Sigmoid colon (tissue), 4 donors: Measurements from ENCODE around the gene FAM53C.

Source experiments
- EP300 ChIP-seq, 4 donors: sonication (generic); formaldehyde crosslinking; IDR thresholded peaks; one replicate each; pipeline ENCODE4 v1.6.1; 2017; ENCODE audit warnings: antibody characterized with exemption in 4 of 4
- POLR2A ChIP-seq, 2 donors: fragments of 450-650 bp; IDR thresholded peaks; one replicate each; pipeline ENCODE4 v1.6.1; 2016; ENCODE audit warnings: antibody characterized with exemption in 2 of 2, mild to moderate bottlenecking in 2 of 2, moderate library complexity in 2 of 2
- TF ChIP-seq, protein P1 (sequence below), 4 experiments: fragments of 450-650 bp in 3 of 4; fragments of 200-600 bp in 1 of 4; IDR thresholded peaks; one replicate each; pipeline ENCODE4 v1.5.1; 2016 to 2019; ENCODE audit warnings: antibody characterized with exemption in 4 of 4, mild to moderate bottlenecking in 3 of 4, moderate library complexity in 2 of 4

DNA sequence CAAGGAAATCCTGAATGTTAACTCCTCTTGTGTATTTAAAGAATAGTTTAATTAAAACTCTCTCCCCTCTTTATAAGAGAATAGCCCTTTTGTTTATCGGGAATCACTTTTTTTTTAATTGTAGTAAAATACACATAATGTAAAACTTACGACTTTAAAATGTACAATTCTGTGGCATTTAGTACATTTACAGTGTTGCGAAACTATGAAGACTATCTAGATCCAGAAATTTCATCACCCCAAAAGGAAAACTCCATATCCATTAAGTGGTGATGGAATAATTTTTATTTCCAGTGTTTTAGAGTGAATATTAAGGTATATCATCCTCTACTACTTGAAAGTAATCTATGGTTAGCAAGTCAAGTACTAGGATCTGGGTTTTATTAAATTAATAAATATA, 51.3 kb downstream of the FAM53C start:
- TF ChIP-seq, protein P1, sequence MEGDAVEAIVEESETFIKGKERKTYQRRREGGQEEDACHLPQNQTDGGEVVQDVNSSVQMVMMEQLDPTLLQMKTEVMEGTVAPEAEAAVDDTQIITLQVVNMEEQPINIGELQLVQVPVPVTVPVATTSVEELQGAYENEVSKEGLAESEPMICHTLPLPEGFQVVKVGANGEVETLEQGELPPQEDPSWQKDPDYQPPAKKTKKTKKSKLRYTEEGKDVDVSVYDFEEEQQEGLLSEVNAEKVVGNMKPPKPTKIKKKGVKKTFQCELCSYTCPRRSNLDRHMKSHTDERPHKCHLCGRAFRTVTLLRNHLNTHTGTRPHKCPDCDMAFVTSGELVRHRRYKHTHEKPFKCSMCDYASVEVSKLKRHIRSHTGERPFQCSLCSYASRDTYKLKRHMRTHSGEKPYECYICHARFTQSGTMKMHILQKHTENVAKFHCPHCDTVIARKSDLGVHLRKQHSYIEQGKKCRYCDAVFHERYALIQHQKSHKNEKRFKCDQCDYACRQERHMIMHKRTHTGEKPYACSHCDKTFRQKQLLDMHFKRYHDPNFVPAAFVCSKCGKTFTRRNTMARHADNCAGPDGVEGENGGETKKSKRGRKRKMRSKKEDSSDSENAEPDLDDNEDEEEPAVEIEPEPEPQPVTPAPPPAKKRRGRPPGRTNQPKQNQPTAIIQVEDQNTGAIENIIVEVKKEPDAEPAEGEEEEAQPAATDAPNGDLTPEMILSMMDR (IDR thresholded peaks at IDR 0.05) = no peak
- TF ChIP-seq POLR2A (IDR thresholded peaks at IDR 0.05) (no peak), EP300 (IDR thresholded peaks at IDR 0.05) (no peak)
